ENCODE measurements around the gene OR4L1. TPM values are rescaled to one million over a fixed set of nuclear protein-coding genes. Genes with fewer than 3 reads are reported as not detected.
"Not testable (repeated sequence)": the region's sequence is repeated elsewhere in the genome, so short reads cannot be mapped to it uniquely, and the experiment has no call there.

OR4L1 gene, protein sequence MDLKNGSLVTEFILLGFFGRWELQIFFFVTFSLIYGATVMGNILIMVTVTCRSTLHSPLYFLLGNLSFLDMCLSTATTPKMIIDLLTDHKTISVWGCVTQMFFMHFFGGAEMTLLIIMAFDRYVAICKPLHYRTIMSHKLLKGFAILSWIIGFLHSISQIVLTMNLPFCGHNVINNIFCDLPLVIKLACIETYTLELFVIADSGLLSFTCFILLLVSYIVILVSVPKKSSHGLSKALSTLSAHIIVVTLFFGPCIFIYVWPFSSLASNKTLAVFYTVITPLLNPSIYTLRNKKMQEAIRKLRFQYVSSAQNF
- not detected for polyA plus RNA-seq (2012; ENCODE audit: low read depth, missing spikeins)

DNA sequence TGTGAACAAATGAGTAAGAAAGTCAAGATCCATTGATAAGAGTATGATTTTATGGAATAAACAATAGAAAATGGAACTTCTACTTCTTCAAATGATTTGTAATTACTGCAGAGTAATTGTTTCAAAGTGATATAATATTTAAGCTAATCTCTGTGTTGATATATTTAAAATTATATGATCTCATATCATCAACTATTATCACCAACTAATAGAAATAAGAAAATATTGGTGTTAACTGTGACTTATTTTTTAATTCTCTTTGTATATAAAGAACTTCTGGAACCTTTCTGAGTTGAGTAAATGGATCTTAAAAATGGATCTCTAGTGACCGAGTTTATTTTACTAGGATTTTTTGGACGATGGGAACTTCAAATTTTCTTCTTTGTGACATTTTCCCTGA, at the start of gene OR4L1:
OR4L1 (plus strand) TSS at position 301 of the 400 bp plus-strand sequence; CDS start at position 301, 0 bp downstream.
- FAIRE-seq (no peak), DNase-seq (ENCODE audit: insufficient read length, low spot score) (no peak)

DNA sequence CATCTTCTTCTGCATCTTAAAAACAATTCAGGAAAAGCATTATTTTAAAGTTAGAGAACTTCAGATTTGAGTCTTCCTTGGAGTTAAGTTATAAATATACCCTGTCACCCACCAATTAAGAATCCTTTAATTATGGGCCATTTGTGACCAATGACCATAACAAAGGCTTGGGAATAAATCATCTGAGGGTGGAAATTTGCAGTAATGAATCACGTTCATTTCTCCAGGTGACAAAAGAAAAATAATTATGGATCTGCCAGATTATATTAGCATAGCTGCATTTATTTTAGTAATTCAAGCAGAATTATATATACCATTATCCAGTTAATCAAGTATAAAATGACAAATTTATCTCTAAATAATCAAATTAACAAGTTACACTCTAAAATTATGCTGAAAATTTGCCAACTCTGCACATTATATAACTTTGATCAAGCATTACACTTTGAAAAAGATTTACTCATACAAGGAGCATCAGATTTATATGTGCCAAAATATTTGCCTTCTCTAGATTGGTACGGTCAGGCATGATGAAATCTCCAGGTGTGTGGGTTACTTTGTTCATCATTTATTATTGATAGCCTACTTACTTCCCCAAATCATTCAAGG, 40.5 kb upstream of the OR4L1 start, which contains the start of gene OR4K14:
OR4K14 (minus strand) TSS at position 51 of the 609 bp plus-strand sequence. CDS start 4,114 bp downstream, outside the sequence.
- TF ChIP-seq PAX5 (IDR thresholded peaks at IDR 0.05; ENCODE audit: insufficient read depth, low read length, severe bottlenecking), result no peak
- TF ChIP-seq POLR2AphosphoS5 (IDR thresholded peaks at IDR 0.05; ENCODE audit: low read depth, low read length), result no peak
- TF ChIP-seq TAF1 (IDR thresholded peaks at IDR 0.05; ENCODE audit: low read depth, low read length), result no peak
- no peak for TF ChIP-seq POLR2A (IDR thresholded peaks at IDR 0.05; ENCODE audit: low read depth, low read length)
- no peak for TF ChIP-seq POU2F2 (IDR thresholded peaks at IDR 0.05; ENCODE audit: low read depth, low read length)
- no peak for TF ChIP-seq SPI1 (IDR thresholded peaks at IDR 0.05; ENCODE audit: low read depth, low read length)
- FAIRE-seq (peak; percentile 5), DNase-seq (ENCODE audit: insufficient read length, low spot score) (no peak)

More for the DNA sequence above, at the start of gene OR4L1:
- TF ChIP-seq POU2F2 (IDR thresholded peaks at IDR 0.05; ENCODE audit: low read depth, low read length) (no peak), POLR2A (IDR thresholded peaks at IDR 0.05; ENCODE audit: low read depth, low read length) (no peak), POLR2AphosphoS5 (IDR thresholded peaks at IDR 0.05; ENCODE audit: low read depth, low read length) (no peak), PAX5 (IDR thresholded peaks at IDR 0.05; ENCODE audit: insufficient read depth, low read length, severe bottlenecking) (no peak), TAF1 (IDR thresholded peaks at IDR 0.05; ENCODE audit: low read depth, low read length) (no peak), SPI1 (IDR thresholded peaks at IDR 0.05; ENCODE audit: low read depth, low read length) (no peak)

DNA sequence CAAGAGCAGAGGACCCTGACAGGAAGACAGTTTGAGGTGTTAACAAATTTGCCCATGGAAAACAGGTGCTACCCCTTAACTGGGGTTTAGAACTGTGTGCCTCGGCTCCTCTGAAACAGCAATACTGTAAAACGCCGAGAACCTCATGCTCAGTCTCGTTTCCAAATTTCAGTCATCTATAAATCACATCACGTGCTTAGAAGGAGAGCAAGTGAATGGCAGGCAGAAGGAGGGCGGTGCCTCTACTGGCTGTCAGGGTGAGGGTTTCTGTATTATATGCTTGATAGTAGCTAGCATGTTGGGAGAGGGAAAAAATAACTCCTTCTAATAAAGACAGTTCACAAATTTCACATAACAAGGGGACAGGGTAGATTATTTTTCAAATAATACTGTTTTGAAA, 28.8 kb upstream of the OR4L1 start:
- TF ChIP-seq TAF1 (IDR thresholded peaks at IDR 0.05; ENCODE audit: low read depth, low read length) (no peak), SPI1 (IDR thresholded peaks at IDR 0.05; ENCODE audit: low read depth, low read length) (no peak), POLR2A (IDR thresholded peaks at IDR 0.05; ENCODE audit: low read depth, low read length) (no peak), POU2F2 (IDR thresholded peaks at IDR 0.05; ENCODE audit: low read depth, low read length) (no peak), PAX5 (IDR thresholded peaks at IDR 0.05; ENCODE audit: insufficient read depth, low read length, severe bottlenecking) (no peak), POLR2AphosphoS5 (IDR thresholded peaks at IDR 0.05; ENCODE audit: low read depth, low read length) (no peak)
- DNase-seq (ENCODE audit: insufficient read length, low spot score), result no peak
- no peak for FAIRE-seq

DNA sequence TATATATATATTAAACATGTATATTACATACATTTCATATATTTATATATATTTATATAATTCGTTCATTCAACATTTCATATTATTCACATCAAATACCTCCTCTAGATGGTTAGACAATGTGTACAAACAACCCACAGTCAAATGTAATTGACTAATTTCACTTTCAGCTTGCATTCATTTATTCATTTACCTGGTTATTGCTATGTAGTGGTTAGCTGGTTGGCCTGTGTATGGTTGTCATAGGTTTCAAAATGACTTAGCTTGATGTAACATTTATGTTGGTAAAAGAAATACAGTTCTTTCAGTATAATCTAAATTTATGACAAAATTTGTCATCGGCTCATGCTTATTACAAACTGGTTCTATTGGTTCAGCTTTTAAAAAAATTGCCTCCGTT, 24.4 kb upstream of the OR4L1 start:
- no peak for DNase-seq (ENCODE audit: insufficient read length, low spot score)
- TF ChIP-seq TAF1 (IDR thresholded peaks at IDR 0.05; ENCODE audit: low read depth, low read length) (no peak), PAX5 (IDR thresholded peaks at IDR 0.05; ENCODE audit: insufficient read depth, low read length, severe bottlenecking) (no peak), POU2F2 (IDR thresholded peaks at IDR 0.05; ENCODE audit: low read depth, low read length) (no peak)
- FAIRE-seq, result no peak

DNA sequence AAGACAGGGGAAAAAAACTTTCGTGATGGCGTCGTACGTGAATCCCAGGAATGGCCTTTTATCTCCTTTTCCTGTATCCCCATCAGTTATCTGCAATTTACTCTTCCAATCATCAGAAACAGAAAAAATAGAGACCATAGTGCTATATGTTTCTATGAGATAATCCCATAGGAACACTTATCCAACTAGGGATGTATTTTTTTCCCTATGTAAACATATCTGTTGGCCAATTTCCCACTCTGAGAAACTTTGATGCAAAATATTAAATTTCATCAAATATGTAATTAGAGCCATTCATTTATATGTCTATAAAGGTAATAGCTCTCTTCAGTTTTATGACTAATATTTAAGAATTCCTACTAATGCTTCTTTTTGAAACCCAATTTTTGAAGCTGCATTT, 23.9 kb upstream of the OR4L1 start, which contains the start of gene OR4K13:
OR4K13 (minus strand) TSS at position 101 of the 400 bp plus-strand sequence. CDS start 1,280 bp downstream, outside the sequence.
- no peak for TF ChIP-seq POLR2AphosphoS5 (IDR thresholded peaks at IDR 0.05; ENCODE audit: low read depth, low read length)
- TF ChIP-seq POLR2A (IDR thresholded peaks at IDR 0.05; ENCODE audit: low read depth, low read length), result no peak
- TF ChIP-seq PAX5 (IDR thresholded peaks at IDR 0.05; ENCODE audit: insufficient read depth, low read length, severe bottlenecking), result no peak
- TF ChIP-seq SPI1 (IDR thresholded peaks at IDR 0.05; ENCODE audit: low read depth, low read length), result no peak
- no peak for TF ChIP-seq TAF1 (IDR thresholded peaks at IDR 0.05; ENCODE audit: low read depth, low read length)
- TF ChIP-seq POU2F2 (IDR thresholded peaks at IDR 0.05; ENCODE audit: low read depth, low read length), result no peak
- no peak for FAIRE-seq

DNA sequence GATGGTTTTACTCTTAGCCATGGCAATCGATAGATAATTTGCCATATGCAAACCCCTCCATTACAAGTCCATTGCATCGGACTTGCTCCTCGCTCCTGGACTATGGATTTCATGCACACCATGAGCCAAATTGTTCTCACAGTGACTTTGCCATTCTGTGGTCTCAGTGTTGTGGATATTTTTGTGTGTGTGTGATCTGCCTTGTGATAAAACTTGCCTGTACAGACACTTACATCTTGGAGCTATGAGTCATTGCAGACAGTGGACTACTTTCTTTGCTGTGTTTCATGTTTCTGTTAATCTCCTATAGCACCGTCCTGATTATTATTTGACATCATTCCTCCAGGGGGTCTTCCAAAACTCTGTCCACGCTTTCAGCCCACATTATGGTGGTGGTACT, 15.6 kb upstream of the OR4L1 start:
- FAIRE-seq (no peak), DNase-seq (ENCODE audit: insufficient read length, low spot score) (no peak)
- no peak for TF ChIP-seq PAX5 (IDR thresholded peaks at IDR 0.05; ENCODE audit: insufficient read depth, low read length, severe bottlenecking)

More for the DNA sequence above, 23.9 kb upstream of the OR4L1 start, which contains the start of gene OR4K13:
- no peak for DNase-seq (ENCODE audit: insufficient read length, low spot score)

DNA sequence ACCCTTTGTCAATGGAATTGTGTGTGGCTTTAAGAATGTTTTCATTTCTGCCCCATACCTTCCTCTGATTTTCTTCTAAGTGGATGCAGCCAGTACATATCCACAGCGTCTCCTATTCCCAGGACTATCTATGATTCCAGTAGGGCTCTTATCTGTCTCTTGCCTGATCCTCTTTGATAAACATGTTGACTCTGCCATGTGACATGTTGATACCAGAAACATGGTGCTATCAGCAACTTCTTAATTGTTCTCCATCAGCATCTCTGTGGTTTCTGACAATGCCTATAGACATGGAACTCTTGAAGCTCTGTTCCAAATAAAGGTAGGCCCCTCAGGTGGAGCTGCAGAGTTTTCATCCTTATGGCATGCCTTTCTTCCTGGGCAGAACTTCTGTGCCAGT, 11.6 kb upstream of the OR4L1 start:
- no peak for FAIRE-seq
- no peak for DNase-seq (ENCODE audit: insufficient read length, low spot score)
- no peak for TF ChIP-seq POU2F2 (IDR thresholded peaks at IDR 0.05; ENCODE audit: low read depth, low read length)
- TF ChIP-seq SPI1 (IDR thresholded peaks at IDR 0.05; ENCODE audit: low read depth, low read length), result no peak
- TF ChIP-seq POLR2A (IDR thresholded peaks at IDR 0.05; ENCODE audit: low read depth, low read length), result no peak
- TF ChIP-seq PAX5 (IDR thresholded peaks at IDR 0.05; ENCODE audit: insufficient read depth, low read length, severe bottlenecking), result no peak
- TF ChIP-seq TAF1 (IDR thresholded peaks at IDR 0.05; ENCODE audit: low read depth, low read length), result no peak
- no peak for TF ChIP-seq POLR2AphosphoS5 (IDR thresholded peaks at IDR 0.05; ENCODE audit: low read depth, low read length)

DNA sequence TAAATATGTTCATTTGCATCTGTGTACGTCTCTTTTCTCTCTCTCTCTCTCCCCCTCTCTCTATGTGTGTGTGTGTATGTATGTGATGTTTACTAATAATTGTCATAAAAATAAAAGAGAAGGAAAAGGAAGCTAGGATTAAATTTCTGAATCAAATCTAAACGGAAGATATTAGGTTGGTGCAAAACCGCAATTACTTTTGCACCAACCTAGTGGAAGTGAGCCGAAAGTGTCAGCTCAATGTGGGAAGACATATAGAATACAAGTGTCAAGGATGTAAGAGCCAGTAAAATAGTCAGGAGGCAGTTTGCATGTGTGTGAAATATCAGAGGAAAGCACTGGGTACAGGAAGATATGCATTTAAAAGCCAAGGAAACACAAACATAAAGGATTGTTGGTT, 32.2 kb downstream of the OR4L1 start:
- FAIRE-seq, result no peak
- DNase-seq (ENCODE audit: insufficient read length, low spot score), result no peak
- TF ChIP-seq POLR2A (IDR thresholded peaks at IDR 0.05; ENCODE audit: low read depth, low read length) (no peak), TAF1 (IDR thresholded peaks at IDR 0.05; ENCODE audit: low read depth, low read length) (no peak), POLR2AphosphoS5 (IDR thresholded peaks at IDR 0.05; ENCODE audit: low read depth, low read length) (no peak), SPI1 (IDR thresholded peaks at IDR 0.05; ENCODE audit: low read depth, low read length) (no peak), POU2F2 (IDR thresholded peaks at IDR 0.05; ENCODE audit: low read depth, low read length) (no peak), PAX5 (IDR thresholded peaks at IDR 0.05; ENCODE audit: insufficient read depth, low read length, severe bottlenecking) (no peak)

DNA sequence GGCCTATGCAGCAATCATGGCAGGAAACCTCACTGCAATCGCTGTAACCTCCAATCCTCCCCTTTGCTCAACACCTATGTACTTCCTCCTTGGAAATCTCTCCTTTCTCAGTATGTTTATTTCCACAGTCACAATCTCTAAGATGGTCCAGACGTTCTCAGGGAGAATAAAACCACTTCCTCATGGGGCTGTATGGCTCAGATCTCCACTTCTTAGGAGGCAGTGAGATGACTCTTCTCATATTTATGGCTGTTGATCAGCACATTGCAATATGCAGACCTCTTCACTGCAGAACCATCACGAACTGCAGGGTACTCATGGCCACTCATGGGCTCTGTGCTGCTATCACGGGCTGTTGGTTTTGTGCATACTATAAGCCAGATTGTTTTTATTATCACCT, 33.6 kb downstream of the OR4L1 start:
- no peak for FAIRE-seq

DNA sequence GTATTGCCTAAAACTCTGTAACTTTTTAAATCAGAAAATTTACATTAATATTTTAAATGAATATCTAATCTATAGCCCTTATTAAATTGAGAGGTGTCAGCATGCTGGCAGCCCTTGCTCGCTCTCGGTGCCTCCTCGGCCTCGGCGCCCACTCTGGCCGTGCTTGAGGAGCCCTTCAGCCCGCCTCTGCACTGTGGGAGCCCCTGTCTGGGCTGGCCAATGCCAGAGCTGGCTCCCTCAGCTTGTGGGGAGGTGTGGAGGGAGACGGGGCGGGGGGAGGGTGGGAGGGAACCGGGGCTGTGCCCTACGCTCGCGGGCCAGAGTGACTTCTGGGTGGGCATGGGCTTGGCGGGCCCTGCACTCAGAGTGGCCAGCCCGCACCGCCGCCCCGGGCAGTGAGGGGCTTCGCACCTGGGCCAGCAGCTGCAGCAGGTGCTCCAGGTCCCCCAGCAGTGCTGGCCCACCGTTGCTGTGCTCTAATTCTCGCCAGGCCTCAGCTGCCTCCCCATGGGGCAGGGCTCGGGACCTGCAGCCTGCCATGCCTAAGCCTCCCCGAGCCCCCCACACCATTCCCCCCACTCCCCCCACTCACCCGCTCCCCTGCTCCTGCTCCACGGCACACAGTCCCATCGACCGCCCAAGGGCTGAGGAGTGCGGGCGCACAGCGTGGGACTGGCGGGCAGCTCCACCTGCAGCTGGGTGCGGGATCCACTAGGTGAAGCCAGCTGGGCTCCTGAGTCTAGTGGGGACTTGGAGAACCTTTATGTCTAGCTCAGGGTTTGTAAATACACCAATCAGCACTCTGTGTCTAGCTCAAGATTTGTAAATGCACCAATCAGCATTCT, 39.3 kb downstream of the OR4L1 start:
- DNase-seq (ENCODE audit: insufficient read length, low spot score); FAIRE-seq: not testable (repeated sequence)

More for the DNA sequence above, 33.6 kb downstream of the OR4L1 start:
- DNase-seq (ENCODE audit: insufficient read length, low spot score), result no peak
- no peak for TF ChIP-seq POLR2A (IDR thresholded peaks at IDR 0.05; ENCODE audit: low read depth, low read length)
- no peak for TF ChIP-seq SPI1 (IDR thresholded peaks at IDR 0.05; ENCODE audit: low read depth, low read length)
- TF ChIP-seq TAF1 (IDR thresholded peaks at IDR 0.05; ENCODE audit: low read depth, low read length), result no peak
- TF ChIP-seq PAX5 (IDR thresholded peaks at IDR 0.05; ENCODE audit: insufficient read depth, low read length, severe bottlenecking), result no peak
- no peak for TF ChIP-seq POLR2AphosphoS5 (IDR thresholded peaks at IDR 0.05; ENCODE audit: low read depth, low read length)
- no peak for TF ChIP-seq POU2F2 (IDR thresholded peaks at IDR 0.05; ENCODE audit: low read depth, low read length)
